Common myeloid progenitor, CD34-positive (primary cell): ENCODE measurements around the gene GMPR2.
A peak's percentile ranks its signal among the peaks of the same experiment; 100 is the strongest.

Experiments
- CTCF ChIA-PET: fragments of 350-600 bp; sonication (Branson Sonifier 250); formaldehyde crosslinking; loops from one replicate; lab custom pipeline; 2021; ENCODE audit warnings: antibody characterized with exemption; lab: Charles Lee
- POLR2A ChIA-PET: fragments of 350-600 bp; sonication (Branson Sonifier 250); formaldehyde crosslinking; loops from one replicate; lab custom pipeline; 2021; ENCODE audit warnings: antibody characterized with exemption; lab: Charles Lee
- DNase-seq, 3 donors: peaks; one replicate each; pipeline versions ENCODE4 v3.0.0 to v3.0.0-alpha.2; 2013
- H3K27ac ChIP-seq, 2 experiments: 1 replicate in 1 of 2; 2 replicates in 1 of 2; pipeline ENCODE4 v1.7.0; 2013; ENCODE audit warnings: inconsistent platforms in 2 of 2, low read length in 2 of 2, mild to moderate bottlenecking in 2 of 2, low read depth in 1 of 2, moderate library complexity in 1 of 2; ENCODE audit not compliant: severe bottlenecking in 2 of 2, insufficient read depth in 1 of 2, poor library complexity in 1 of 2
- H3K27me3 ChIP-seq, 5 experiments: replicated peaks in 2 of 5; 1 replicate in 3 of 5; 2 replicates in 2 of 5; pipeline versions ENCODE4 v1.6.1 to v1.7.0; 2013; ENCODE audit warnings: low read length in 4 of 5, mild to moderate bottlenecking in 2 of 5, moderate library complexity in 2 of 5, inconsistent platforms in 1 of 5; ENCODE audit not compliant: insufficient read depth in 5 of 5, control insufficient read depth in 4 of 5
- H3K36me3 ChIP-seq, 4 experiments: 1 replicate in 2 of 4; 2 replicates in 2 of 4; pipeline versions ENCODE4 v1.6.1 to v1.7.0; 2013; ENCODE audit warnings: low read length in 3 of 4, control low read depth in 1 of 4, mild to moderate bottlenecking in 1 of 4; ENCODE audit not compliant: control insufficient read depth in 4 of 4, insufficient read depth in 4 of 4
- H3K4me1 ChIP-seq, 4 experiments: 1 replicate in 3 of 4; 2 replicates in 1 of 4; pipeline versions ENCODE4 v1.6.1 to v1.7.1; 2013; ENCODE audit warnings: low read length in 3 of 4, mild to moderate bottlenecking in 3 of 4, control low read depth in 1 of 4, inconsistent platforms in 1 of 4, moderate library complexity in 1 of 4; ENCODE audit not compliant: control insufficient read depth in 4 of 4, insufficient read depth in 4 of 4; ENCODE audit errors: control extremely low read depth in 1 of 4
- H3K4me3 ChIP-seq, 7 experiments: 1 replicate in 4 of 7; 2 replicates in 3 of 7; pipeline versions ENCODE4 v1.5.1 to v1.7.0; 2013; ENCODE audit warnings: mild to moderate bottlenecking in 7 of 7, low read length in 6 of 7, moderate library complexity in 6 of 7, inconsistent platforms in 2 of 7, low read depth in 2 of 7, control low read depth in 1 of 7; ENCODE audit not compliant: insufficient read depth in 4 of 7, control insufficient read depth in 1 of 7; ENCODE audit errors: extremely low read depth in 1 of 7
- H3K9me3 ChIP-seq, 5 experiments: 1 replicate in 4 of 5; 2 replicates in 1 of 5; pipeline versions ENCODE4 v1.6.1 to v1.7.1; 2013; ENCODE audit warnings: low read length in 4 of 5, mild to moderate bottlenecking in 2 of 5, inconsistent platforms in 1 of 5, low read depth in 1 of 5, moderate library complexity in 1 of 5; ENCODE audit not compliant: control insufficient read depth in 4 of 5, insufficient read depth in 2 of 5; ENCODE audit errors: control extremely low read depth in 1 of 5
- WGBS: methylation state at CpG from one replicate; pipeline ENCODE4 v1.1.5; 2013; ENCODE audit not compliant: insufficient coverage; 5-methylcytosine and 5-hydroxymethylcytosine counted together

Gene GMPR2

DNA sequence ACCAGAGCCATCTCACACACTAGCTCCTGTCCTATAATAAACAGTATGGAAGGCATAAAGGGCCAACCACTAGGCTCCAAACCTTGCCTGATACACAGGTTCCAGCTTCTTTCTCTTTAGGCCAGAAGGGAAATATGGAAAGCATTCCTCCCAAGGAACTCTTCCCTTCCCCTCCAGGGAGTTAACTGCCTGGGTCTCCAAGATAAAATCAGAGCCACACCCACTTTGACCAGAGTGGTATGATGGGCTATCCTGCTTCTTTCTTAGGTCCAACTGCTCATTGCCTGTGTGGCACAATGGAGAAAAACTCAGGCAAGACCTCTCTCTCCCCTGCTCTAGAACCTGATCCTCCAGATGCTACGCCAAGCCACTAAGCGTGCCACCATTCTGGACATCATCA, 25.1 kb upstream of the GMPR2 start:
- Histone ChIP-seq H3K4me1 (peaks cover 0 to 4% (median 4%) of the 10 kb centered on the region in 4 experiments), H3K27me3 (no peaks in the 10 kb centered on the region), H3K4me3 (no peak overlapping the region), H3K27ac (no peak overlapping the region), H3K36me3 (peaks cover 13 to 68% (median 51%) of the 10 kb centered on the region in 4 experiments), H3K9me3 (no peaks in the 10 kb centered on the region)
- 93% methylated on average over 2 of the region's 2 CpGs for WGBS
- CTCF ChIA-PET: interaction anchor here (1.3 to 1.9 kb wide), 3 partner anchors 11 to 93 kb away, joined by 4 to 6 read pairs (median 5); partner anchors contain the start of gene NOP9
- POLR2A ChIA-PET: no interaction called here
- DNase-seq: no peak

DNA sequence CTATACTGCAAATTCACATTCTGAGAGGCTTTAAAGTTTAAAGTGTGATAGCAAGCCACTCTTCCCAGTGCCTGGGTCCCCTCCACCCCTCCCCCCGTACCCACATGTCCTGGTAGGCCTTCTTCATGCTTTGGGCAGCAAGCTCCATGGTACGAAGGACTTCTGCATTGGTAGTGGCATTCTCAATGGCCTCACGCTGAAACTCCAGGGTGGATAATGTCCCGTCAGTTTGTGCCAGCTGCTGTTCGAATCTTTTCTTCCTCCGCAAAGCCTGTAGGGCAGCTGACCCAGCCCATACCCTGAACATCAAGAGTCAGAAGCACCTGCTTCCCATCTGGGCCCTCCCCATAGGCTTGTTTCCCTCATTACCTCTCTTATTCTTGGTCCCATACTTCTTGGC, 21.4 kb upstream of the GMPR2 start:
- Histone ChIP-seq H3K27me3 (no peaks in the 10 kb centered on the region), H3K27ac (no peak overlapping the region), H3K4me1 (peaks cover 7 to 31% (median 24%) of the 10 kb centered on the region in 4 experiments), H3K9me3 (no peaks in the 10 kb centered on the region), H3K4me3 (no peak overlapping the region), H3K36me3 (peaks cover 9 to 50% (median 38%) of the 10 kb centered on the region in 4 experiments)
- DNase-seq: no peak
- POLR2A ChIA-PET: no interaction called here
- CTCF ChIA-PET: interaction anchor here (0.8 to 1.7 kb wide), 4 partner anchors 15 to 31 kb away, joined by 3 to 4 read pairs (median 4); partner anchors contain the start of genes IPO4, TINF2 and TM9SF1
- WGBS: 98% methylated on average over 6 of the region's 6 CpGs

DNA sequence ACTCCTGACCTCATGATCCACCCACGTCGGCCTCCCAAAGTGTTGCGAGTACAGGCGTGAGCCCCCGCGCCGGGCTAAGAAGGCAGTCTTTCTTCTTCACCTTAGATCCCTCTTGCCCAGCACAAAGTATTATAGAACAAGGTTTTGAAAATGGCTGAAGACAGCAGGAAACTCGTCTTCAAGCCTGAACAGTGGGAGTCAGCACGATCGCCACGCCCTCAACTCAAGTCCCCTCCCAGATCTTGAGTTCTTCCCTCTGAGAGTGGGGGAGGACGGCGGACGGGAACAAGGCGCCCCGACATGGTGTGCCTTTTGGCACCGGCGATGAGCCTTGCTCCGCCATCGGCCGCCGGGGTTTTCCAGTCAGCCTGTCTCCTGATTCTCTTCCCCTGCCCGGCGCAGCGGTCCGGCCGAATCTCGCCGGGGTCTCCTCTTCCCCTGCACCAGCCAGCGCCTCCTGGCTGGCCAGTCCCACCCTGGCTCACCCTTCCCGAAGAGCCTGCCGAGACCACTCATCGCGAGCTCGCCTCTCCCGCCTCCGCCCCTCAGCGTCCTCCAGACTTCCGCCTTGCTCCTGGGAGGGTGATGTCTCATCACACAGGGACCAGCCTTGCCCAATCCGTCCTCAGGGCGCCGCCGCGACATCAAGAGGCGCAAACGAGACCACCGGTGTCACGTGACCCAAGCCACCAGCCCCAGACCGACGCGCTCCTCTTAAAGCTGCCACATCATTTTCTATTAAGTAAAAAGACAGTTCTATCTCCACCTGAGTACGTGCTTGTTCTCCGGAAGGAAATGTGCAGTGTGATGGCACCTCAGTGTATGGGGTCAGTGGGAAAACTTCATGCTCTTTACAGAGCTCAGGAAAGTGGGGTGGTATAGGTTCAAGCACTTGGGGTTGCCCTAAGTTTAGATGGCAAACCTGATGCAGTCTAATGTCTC, 19.5 kb upstream of the GMPR2 start, which contains the start of gene CHMP4A:
CHMP4A (minus strand) TSS at position 565 of the 942 bp plus-strand sequence; CDS start at position 516, 49 bp downstream.
- ChIA-PET POLR2A (interaction anchor here (0.9 to 2.9 kb wide), 4 partner anchors 18 to 43 kb away, joined by 3 to 25 read pairs (median 4); partner anchors contain the start of genes TINF2 and TM9SF1), CTCF (interaction anchor here (0.6 to 2.8 kb wide), 15 partner anchors 9 to 120 kb away, joined by 3 to 21 read pairs (median 4); partner anchors contain the start of genes IPO4, IRF9, TINF2 and TM9SF1)
- Histone ChIP-seq H3K36me3 (peaks cover 3 to 42% (median 29%) of the 10 kb centered on the region in 4 experiments), H3K27me3 (no peaks in the 10 kb centered on the region), H3K9me3 (no peaks in the 10 kb centered on the region), H3K4me1 (peaks cover 7 to 33% (median 26%) of the 10 kb centered on the region in 4 experiments), H3K27ac (peak within 1 kb of the TSS; percentile 93 to 95), H3K4me3 (peak within 1 kb of the TSS; percentile 74 to 91 (median 84))
- under 1% methylated on average over 47 of the region's 53 CpGs for WGBS
- DNase-seq: peak; percentile 98 to 99 (median 99)

DNA sequence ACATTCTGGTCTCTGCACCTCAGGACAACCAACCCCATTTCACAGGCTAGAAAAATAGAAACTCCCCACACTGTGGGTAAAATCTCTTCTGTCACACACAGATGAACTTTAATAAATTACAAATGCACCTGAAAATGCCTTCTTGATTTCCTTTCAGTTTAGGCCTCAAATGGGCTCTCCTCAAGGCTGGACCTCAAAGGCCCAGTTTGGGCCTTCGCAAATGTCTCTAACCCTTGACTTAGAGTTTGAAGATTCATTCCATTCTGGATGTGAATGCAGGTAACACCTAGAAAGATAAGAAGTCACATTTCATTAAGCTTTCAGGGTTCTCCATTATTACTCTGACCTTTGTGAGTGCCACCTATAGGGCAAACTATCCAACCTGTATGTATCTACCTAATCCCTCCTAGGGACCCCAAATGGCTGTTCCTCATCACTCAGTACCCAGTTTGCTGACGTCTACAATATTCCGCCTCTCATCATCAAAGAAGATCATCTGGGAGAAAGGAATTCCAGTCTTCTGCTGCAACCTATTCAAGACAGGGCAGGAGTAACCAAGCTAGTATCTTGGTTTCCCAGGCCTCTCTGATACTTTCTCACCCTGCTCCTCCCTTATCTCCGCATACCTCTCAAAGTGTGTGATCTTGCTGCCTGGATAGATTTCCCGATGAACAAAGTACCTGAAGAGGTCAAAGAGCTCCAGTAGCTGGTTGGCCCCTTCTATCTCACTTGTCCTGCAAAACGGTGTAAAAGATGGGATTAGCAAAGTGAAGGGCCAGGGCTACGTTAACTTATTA, 18.7 kb upstream of the GMPR2 start:
- Histone ChIP-seq H3K36me3 (peaks cover 3 to 41% (median 28%) of the 10 kb centered on the region in 4 experiments), H3K4me1 (peaks cover 7 to 33% (median 26%) of the 10 kb centered on the region in 4 experiments), H3K9me3 (no peaks in the 10 kb centered on the region), H3K27me3 (no peaks in the 10 kb centered on the region), H3K4me3 (peak overlapping the region in 5 of 7 experiments; percentile 80 to 91 (median 88)), H3K27ac (peak overlapping the region; percentile 93 to 95)
- ChIA-PET CTCF (interaction anchor here (0.8 to 3.4 kb wide), 12 partner anchors 10 to 121 kb away, joined by 3 to 31 read pairs (median 4); partner anchors contain the start of genes ADCY4, CIDEB, IPO4 and IRF9), POLR2A (interaction anchor here (0.9 to 2.9 kb wide), 5 partner anchors 17 to 44 kb away, joined by 3 to 25 read pairs (median 4); partner anchors contain the start of genes IPO4, TINF2 and TM9SF1)
- DNase-seq: no peak
- 90% methylated on average over 6 of the region's 7 CpGs for WGBS

DNA sequence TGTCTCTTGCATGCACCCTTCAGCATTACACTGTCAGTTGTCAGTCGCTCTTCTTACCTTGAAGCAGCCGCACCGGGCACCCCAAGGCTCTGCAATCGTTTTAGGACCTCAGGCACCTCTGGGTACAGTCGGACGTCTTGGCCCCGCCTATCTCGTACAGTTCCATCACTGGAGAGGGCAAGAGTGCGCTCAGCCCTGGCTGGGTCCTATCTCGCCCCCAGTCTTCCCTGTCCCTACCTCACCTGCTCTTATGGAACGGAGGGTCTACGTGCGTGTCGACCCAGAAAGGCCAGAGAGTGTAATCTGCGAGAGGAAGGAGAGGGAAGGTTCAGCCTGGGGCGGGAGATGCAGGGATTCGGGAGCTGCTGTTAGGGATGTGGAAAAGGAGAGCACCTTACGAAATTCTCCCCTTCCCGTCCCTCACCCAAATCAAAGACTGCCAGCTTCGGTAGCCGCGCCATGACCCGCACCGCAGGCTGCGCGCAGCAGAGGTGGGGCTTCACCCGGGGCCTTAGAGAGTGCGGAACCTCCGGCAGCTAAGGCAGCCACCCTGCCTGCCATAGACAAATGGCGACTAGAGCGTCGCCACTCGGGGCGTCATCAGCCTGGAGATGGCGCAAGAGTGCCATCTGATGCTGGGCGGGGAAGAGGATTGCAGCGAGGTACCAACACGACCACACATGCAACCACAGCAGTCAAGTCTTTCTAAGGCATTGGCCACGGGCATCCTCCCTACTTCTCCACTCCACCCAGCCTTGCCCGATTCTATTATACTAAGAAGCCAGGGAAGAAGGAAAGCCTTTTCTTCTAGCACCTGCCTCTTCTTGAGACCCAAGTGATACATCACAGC, 17.0 kb upstream of the GMPR2 start, which contains the start of gene MDP1:
MDP1 (minus strand) TSS at position 572 of the 850 bp plus-strand sequence; CDS start at position 461, 111 bp downstream.
- H3K36me3 ChIP-seq: peaks cover 0 to 25% (median 12%) of the 10 kb centered on the region in 4 experiments
- ChIA-PET CTCF (interaction anchor here (0.8 to 3.4 kb wide), 18 partner anchors 10 to 150 kb away, joined by 3 to 31 read pairs (median 5); partner anchors contain the start of genes CIDEB, GMPR2, NEDD8 and RABGGTA), POLR2A (interaction anchor here (0.6 to 1.3 kb wide), 5 partner anchors 26 to 55 kb away, joined by 3 to 4 read pairs (median 3); partner anchors contain the start of genes IPO4 and TINF2)
- H3K4me1 ChIP-seq: peaks cover 7 to 33% (median 26%) of the 10 kb centered on the region in 4 experiments
- H3K27me3 ChIP-seq: no peaks in the 10 kb centered on the region
- H3K9me3 ChIP-seq: no peaks in the 10 kb centered on the region
- H3K27ac ChIP-seq: peak within 1 kb of the TSS; percentile 54 to 84
- WGBS: under 1% methylated on average over 30 of the region's 40 CpGs
- peak within 1 kb of the TSS; percentile 53 to 99 (median 99) for H3K4me3 ChIP-seq
- DNase-seq: peak; percentile 94 to 97 (median 96)
